ENCODE data around the gene CHAF1B.
"Not testable (repeated sequence)": the region's sequence is repeated elsewhere in the genome, so short reads cannot be mapped to it uniquely, and the experiment has no call there.

CHAF1B gene

DNA sequence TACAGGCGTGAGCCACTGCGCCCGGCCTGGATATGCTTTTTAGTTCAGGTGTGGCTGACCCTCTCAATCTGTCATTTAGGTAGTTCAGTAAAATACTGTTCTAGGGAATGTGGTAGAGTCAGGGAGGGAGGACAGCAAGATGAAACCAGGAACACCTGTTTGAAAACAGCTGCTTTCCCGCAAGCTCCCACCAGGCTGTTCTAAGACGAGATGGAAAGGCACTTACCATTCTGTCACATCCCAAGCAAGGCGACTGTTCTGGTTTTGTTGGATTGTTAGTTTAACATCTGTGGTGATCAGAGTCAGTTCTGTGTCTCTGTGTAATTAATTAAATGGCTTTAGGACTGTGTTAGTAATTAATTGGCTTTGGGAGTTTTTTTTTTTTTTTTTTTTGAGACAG, 2.9 kb downstream of the CHAF1B start:
- H3K4me3 ChIP-seq (ENCODE audit: low read length): no peak overlapping the region
- DNase-seq (ENCODE audit: low read depth): no peak
- TF ChIP-seq, protein P1, sequence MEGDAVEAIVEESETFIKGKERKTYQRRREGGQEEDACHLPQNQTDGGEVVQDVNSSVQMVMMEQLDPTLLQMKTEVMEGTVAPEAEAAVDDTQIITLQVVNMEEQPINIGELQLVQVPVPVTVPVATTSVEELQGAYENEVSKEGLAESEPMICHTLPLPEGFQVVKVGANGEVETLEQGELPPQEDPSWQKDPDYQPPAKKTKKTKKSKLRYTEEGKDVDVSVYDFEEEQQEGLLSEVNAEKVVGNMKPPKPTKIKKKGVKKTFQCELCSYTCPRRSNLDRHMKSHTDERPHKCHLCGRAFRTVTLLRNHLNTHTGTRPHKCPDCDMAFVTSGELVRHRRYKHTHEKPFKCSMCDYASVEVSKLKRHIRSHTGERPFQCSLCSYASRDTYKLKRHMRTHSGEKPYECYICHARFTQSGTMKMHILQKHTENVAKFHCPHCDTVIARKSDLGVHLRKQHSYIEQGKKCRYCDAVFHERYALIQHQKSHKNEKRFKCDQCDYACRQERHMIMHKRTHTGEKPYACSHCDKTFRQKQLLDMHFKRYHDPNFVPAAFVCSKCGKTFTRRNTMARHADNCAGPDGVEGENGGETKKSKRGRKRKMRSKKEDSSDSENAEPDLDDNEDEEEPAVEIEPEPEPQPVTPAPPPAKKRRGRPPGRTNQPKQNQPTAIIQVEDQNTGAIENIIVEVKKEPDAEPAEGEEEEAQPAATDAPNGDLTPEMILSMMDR (conservative IDR thresholded peaks at IDR 0.05; ENCODE audit: low read depth, low read length): no peak

DNA sequence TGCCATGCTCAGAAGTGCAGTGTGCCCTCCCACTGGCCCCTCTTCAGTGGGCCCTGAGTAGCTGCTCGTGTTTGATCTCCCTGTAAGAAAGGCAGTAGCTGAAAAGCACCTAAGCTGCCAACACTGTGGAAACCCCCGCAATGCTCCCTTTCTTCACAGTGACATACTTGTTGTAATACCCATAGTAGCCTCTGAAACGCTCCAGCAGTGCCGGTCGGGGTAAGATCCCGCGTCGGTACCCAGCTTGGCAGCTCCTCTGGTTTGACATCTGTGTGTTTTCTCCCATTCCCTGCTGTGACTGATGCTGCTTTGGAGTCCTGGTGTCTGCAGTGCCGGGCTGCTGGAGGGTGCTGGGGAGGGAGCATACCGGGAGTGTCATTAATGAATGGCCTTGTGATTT, 3.6 kb downstream of the CHAF1B start:
- no peak overlapping the region for H3K4me3 ChIP-seq (ENCODE audit: low read length)
- TF ChIP-seq, protein P1 (conservative IDR thresholded peaks at IDR 0.05; ENCODE audit: low read depth, low read length): peak; percentile 42
- DNase-seq (ENCODE audit: low read depth): no peak

DNA sequence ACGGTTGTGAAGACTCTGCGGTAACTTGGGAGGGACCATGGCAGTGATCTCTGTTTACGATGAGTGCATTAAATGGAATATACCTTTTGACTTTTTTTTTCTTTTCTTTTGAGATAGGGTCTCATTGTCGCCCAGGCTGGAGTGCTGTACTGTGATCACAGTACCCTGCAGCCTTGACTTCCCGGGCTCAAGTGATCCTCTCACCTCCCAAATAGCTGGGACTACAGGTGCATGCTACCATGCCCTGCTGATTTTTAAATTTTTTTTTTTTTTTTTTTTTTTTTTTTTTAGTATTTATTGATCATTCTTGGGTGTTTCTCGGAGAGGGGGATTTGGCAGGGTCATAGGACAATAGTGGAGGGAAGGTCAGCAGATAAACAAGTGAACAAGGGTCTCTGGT, 6.5 kb downstream of the CHAF1B start:
- not testable (repeated sequence) for H3K4me3 ChIP-seq (ENCODE audit: low read length); DNase-seq (ENCODE audit: low read depth)

DNA sequence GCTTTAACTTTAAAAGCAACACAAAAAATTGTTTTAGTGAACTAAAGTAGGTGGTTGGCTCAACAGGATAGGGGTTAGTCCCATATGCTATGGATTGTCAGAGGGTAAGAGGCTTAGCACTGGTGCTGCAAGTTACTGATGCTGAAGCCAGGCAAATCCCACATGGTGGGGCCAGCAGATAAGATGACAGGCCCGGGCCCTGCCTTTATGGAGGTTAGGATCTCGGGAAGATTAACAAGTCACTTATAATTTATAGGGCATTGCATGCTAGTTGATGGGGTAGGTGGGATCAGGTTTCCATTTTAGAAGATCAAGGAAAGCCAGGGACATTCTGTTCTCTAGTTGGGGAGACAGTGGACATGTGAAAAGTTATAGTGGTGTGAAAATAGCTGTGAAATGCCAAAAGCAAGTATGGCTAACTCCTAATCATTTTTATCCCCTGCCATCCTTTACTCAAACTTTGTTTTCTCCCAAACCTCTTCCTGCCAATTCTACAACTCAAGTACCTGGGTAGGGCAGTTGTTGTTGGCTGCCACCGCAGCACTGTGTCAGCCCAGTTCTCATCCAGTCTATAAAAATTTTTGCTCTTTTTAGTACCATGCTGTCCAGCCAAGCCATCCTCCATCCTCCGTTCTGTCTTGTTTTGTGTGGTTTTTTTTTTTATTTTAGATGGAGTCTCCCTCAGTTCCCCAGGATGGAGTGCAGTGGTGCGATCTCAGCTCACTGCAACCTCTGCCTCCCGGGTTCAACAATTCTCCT, 10.3 kb downstream of the CHAF1B start:
- DNase-seq (ENCODE audit: low read depth): no peak
- H3K4me3 ChIP-seq (ENCODE audit: low read length): no peak overlapping the region
- TF ChIP-seq, protein P1 (conservative IDR thresholded peaks at IDR 0.05; ENCODE audit: low read depth, low read length): no peak

- H3K4me3 ChIP-seq (ENCODE audit: low read length): no peak overlapping the region
- no peak for DNase-seq (ENCODE audit: low read depth)
- TF ChIP-seq, protein P1 (conservative IDR thresholded peaks at IDR 0.05; ENCODE audit: low read depth, low read length): no peak
Measured at GRCh38 chr21:36396325-36396724, 11.1 kb downstream of the CHAF1B start.

- TF ChIP-seq, protein P1 (conservative IDR thresholded peaks at IDR 0.05; ENCODE audit: low read depth, low read length): no peak
- no peak for DNase-seq (ENCODE audit: low read depth)
- H3K4me3 ChIP-seq (ENCODE audit: low read length): no peak overlapping the region
Measured at GRCh38 chr21:36396971-36397370, 11.8 kb downstream of the CHAF1B start.

DNA sequence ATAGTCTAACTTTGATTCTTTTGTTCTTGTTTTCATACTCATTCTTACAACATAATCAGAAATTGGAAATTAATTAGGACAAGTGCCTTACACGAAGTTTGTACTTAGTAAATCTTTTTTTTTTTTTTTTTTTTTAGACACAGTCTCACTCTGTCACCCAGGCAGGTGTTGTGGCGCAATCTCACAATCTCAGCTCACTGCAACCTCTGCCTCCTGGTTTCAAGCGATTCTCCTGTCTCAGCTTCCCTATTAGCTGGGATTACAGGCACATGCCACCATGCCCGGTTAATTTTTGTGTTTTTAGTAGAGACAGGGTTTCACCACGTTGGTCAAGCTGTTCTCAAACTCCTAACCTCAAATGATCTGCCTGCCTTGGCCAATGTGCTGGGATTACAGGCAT, 12.4 kb downstream of the CHAF1B start:
- H3K4me3 ChIP-seq (ENCODE audit: low read length): no peak overlapping the region
- TF ChIP-seq, protein P1 (conservative IDR thresholded peaks at IDR 0.05; ENCODE audit: low read depth, low read length): no peak
- DNase-seq (ENCODE audit: low read depth): no peak

DNA sequence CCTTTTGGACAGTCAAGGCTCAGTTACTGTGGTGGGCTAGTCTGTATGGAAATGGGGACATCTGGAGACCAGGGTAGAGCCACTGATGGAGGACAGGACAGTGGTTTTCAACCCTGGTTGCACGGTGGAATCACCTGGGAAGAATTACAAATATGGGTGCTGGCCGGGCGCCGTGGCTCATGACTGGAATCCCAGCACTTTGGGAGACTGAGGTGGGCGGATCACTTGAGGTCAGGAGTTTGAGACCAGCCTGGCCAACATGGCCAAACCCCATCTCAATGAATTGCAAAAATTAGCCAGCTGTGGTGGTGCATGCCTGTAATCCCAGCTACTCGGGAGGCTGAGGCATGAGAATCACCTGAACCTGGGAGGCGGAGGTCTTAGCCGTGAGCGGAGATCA, 14.5 kb downstream of the CHAF1B start:
- not testable (repeated sequence) for H3K4me3 ChIP-seq (ENCODE audit: low read length); DNase-seq (ENCODE audit: low read depth)
